Measurements from ENCODE around the gene TUBA4A.
"Not testable (repeated sequence)": the region's sequence is repeated elsewhere in the genome, so short reads cannot be mapped to it uniquely, and the experiment has no call there.

Gene TUBA4A

GRCh38 chr2:219266886-219267285 lies 13.2 kb upstream of the TUBA4A start:
- DNase-seq, result no peak

- DNase-seq, result no peak
Observed at GRCh38 chr2:219266232-219266631, 12.5 kb upstream of the TUBA4A start.

GRCh38 chr2:219261024-219261855 lies 7.5 kb upstream of the TUBA4A start:
- no peak for DNase-seq

- DNase-seq, result not testable (repeated sequence)
Observed at GRCh38 chr2:219258942-219259341, 5.2 kb upstream of the TUBA4A start.

GRCh38 chr2:219254590-219255201 lies 978 bp upstream of the TUBA4A start:
- peak; percentile 44 for DNase-seq

GRCh38 chr2:219252900-219253752 lies 592 bp downstream of the TUBA4A start, which contains the start of gene TUBA4B:
TSS of gene TUBA4B (plus strand) at chr2:219253243. CDS start at chr2:219253408, 165 bp downstream.
- peak; percentile 50 for DNase-seq

GRCh38 chr2:219252570-219252899 lies 1.2 kb downstream of the TUBA4A start:
- peak; percentile 48 for DNase-seq

- peak; percentile 37 for DNase-seq
Observed at GRCh38 chr2:219252084-219252483, 1.6 kb downstream of the TUBA4A start.

GRCh38 chr2:219251656-219252055 lies 2.1 kb downstream of the TUBA4A start:
- DNase-seq, result no peak

GRCh38 chr2:219250049-219250781 lies 3.5 kb downstream of the TUBA4A start:
- DNase-seq, result no peak

- peak; percentile 39 for DNase-seq
Observed at GRCh38 chr2:219249203-219249980, 4.3 kb downstream of the TUBA4A start.

GRCh38 chr2:219248845-219249202 lies 4.9 kb downstream of the TUBA4A start:
- DNase-seq, result no peak

- peak; percentile 66 for DNase-seq
Observed at GRCh38 chr2:219247678-219248642, 5.8 kb downstream of the TUBA4A start.

- no peak for DNase-seq
Observed at GRCh38 chr2:219246559-219246958, 7.2 kb downstream of the TUBA4A start.

- DNase-seq, result no peak
Observed at GRCh38 chr2:219245899-219246230, 7.9 kb downstream of the TUBA4A start.

- DNase-seq, result peak; percentile 89
Observed at GRCh38 chr2:219245148-219245898, 8.4 kb downstream of the TUBA4A start, which contains the start of the genes GLB1L and STK16. TSS of gene GLB1L (minus strand) at chr2:219245444. CDS start at chr2:219243573, 1,871 bp downstream. TSS of gene STK16 (plus strand) at chr2:219245479. CDS start at chr2:219246000, 521 bp downstream.

- DNase-seq, result no peak
Observed at GRCh38 chr2:219244789-219245147, 8.9 kb downstream of the TUBA4A start.

GRCh38 chr2:219243291-219243761 lies 10.4 kb downstream of the TUBA4A start:
- DNase-seq, result no peak

GRCh38 chr2:219234331-219234730 lies 19.4 kb downstream of the TUBA4A start:
- no peak for DNase-seq

- DNase-seq, result peak; percentile 60
Observed at GRCh38 chr2:219230059-219230540, 23.6 kb downstream of the TUBA4A start.

Data from stimulated activated CD4-positive, alpha-beta T cell treated with anti-CD3 and anti-CD28 coated beads, Interleukin-4, amount 100 ng/mL, for 24 hours (primary cell).